HT1080 (cell line): ENCODE data around the gene KRT8. TPM values are rescaled to one million over a fixed set of nuclear protein-coding genes. Genes with fewer than 3 reads are reported as not detected.

ENCODE experiments used
- DNase-seq: peaks from one replicate; pipeline ENCODE4 v3.0.0-alpha.2; 2015; ENCODE audit warnings: low read depth
- total RNA-seq: library from RNA; depleted of rRNA; stranded (reverse); fragments of >200 nt; shearing (Covaris generic); gene quantifications from 2 replicates; pipeline ENCODE4 v1.2.3, GENCODE V29; 2014

The KRT8 gene
- total RNA-seq, 1 experiment from 2014 or later, result 204 TPM

DNA sequence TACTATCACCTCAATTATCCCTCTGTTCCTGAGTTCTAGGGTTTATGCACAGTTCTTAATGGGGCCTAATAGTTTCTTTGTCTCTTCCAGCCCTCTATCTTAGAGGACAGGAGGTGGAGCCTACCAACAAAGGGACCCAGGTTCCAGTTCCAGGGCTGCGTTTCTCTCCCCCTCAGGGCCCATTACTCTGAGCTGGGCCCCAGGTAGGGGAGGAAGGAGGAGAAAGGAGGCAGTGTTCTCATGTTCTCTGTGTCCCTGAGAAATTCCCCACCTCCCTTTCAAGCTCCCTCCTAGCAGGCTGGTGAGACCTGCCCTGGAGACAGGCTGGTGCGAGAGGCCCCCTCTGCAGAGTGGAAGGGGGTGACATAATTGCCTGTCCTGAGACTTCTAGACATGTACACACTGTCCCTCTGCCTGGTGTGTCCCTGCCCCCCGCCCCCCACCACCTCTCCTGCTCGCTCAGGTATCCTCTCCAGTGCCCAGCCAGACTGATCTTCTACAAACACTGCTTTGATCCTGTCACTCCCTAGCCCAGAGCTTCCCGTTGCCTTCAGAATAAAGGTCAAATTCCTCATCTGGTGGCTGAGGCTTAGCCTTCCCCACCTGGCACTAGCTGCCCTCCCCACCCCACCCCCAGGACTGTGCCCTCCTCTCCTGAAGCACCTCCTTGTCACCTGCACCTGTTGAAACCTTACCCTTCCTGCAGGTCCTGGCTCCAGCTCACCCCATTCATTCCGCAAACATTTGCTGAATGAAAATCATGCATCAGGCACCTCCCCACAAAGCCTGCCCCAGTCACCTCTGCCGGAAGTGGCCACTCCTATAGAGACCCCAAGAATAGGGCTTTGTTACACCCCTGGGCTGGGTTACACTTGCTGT, 21.1 kb upstream of the KRT8 start:
- DNase-seq, result peak; percentile 51

DNA sequence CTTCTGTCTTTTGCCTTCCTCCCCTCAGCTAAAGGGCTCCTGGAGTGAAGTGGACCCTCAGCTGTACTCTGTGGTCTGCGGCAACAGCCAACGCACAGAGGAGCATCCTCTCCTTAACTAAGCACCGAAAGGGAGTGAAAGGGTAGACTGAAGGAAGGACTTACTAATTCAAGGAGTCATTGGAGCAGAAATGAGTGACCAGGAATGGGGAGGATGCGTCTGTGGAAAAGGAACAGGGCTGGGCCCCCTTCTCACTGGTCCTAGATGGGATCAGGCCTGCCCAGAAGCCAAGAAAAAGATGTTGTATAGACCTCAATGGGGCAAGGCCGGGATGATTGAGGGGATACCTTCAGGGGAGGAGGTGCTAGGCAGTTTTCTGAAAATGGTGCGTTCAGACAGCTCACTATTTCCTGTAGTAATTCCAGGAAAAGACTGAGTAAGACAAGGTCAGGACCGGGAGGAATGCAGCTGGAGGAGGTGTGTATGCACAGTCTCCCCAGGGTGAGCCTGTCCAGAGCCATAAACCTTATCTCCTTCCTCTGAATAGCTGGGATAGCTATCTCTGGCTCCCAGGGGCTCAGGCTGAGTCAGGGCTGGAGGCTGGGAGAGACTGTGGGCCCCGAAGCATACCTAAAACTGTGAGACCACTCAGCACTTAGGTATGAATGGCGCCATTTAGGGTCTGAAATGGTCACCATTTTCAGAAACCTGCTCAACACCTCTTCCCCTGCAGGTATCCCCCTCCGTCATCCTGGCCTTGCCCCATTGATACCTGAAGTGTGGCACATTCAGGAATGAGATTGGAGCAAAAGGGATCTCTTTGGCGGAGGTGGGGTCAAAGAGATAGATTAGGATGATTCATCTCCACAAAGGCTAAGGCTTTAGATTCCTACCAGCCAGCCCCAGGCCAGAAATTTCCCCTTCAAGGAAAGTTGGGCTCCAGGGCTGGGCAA, 20.2 kb upstream of the KRT8 start:
- DNase-seq, result peak; percentile 94

DNA sequence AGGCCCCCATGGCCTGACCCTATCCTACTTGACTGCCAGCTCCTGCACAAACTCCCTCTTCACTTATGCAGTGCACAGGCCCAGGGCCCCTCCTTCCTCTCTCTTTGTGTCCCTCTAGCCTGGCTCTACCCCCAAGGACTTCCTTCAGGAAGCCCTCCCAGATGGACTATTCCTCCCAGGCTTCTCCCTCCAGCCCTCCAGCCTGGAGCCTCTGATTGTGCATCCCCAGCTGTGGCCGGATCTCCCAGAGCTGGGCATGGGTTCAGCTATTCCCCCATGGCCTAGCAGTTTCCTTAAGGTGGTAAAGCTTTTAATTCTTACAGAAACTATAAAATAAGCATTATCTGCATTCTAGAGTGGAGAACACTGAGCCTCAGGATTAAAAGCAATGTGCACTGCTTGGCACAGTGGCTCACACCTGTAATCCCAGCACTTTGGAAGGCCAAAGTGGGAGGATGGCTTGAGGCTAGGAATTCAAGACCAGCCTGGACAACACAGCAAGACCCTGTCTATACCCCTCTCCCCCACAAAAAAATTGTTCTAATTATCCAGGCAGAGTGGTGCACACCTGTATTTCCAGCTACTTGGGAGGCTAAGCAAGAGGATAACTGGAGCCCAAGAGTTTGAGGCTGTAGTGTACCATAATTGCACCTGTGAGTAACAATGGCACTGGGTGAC, 16.8 kb upstream of the KRT8 start:
- no peak for DNase-seq

DNA sequence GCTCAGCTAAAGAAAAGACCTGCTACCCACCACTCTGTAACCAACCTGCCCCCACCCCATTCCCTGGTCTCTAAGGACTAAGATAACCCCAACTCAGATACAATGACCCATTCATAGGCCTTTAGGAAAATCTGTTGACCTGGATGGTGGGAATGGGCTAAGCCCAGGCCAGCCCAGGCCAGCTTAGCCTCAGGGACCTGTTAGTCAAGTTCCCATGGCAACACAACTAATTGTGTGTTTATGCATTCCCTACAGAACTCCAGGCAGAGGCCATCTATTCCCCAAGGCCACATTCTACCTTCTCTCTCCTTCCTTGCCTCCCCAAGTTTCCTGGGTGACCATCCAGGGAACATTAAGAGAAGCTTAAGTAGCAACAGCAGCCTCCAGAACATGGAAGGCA, 16.1 kb upstream of the KRT8 start:
- peak; percentile 20 for DNase-seq

DNA sequence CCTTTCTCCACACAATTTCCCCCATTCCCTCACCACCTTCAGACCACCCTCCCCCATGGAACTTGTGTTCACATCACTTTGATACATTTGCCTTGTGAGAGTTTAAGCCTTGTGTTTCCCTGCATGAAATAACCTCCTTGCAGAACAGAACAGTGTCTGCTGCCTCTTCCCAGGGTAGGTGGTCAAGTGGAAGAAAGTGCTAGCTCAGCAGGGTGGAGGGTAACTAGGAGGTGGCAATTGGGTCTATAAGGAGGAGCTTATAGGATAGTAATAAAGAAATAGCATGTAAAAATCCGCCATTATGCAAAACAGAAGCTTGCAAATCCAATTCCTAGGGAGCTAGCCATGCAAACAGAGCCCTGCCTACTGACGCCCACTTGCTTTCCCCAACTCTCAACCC, 13.9 kb upstream of the KRT8 start:
- DNase-seq, result no peak

DNA sequence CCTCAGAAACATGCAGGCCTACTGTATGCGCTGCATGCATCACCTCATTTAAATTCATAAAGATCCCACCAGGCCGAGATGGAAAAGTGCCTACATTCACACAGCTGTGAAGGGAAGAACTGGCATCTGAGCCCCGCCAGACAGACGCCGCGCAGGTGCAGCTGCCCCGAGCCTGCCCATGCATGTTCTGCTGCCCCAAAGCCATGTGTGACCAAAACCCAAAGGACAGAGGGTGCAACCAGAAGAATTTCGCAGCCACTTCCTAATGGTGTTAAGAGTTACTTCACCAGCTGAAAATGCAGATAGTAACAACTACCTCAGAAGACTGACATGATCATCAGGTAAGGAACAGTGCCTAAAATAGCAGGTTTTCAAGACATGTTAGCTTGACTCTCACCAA, 13.5 kb upstream of the KRT8 start:
- no peak for DNase-seq

DNA sequence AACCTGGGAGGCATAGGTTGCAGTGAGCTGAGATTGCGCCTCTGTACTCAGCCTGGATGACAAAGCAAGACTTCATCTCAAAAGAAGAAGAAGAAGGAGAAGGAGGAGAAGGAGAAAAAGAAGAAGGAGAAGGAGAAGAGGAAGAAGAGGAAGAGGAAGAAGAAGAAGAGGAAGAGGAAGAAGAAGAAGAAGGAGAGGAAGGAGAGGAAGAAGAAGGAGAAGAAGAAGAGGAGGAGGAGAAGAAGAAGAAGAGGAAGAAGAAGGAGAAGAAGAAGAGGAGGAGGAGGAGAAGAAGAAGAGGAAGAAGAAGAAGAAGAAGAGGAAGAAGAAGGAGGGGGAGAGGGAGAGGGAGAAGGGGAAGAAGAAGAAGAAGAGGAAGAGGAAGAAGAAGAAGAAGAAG, 12.9 kb upstream of the KRT8 start:
- no peak for DNase-seq

DNA sequence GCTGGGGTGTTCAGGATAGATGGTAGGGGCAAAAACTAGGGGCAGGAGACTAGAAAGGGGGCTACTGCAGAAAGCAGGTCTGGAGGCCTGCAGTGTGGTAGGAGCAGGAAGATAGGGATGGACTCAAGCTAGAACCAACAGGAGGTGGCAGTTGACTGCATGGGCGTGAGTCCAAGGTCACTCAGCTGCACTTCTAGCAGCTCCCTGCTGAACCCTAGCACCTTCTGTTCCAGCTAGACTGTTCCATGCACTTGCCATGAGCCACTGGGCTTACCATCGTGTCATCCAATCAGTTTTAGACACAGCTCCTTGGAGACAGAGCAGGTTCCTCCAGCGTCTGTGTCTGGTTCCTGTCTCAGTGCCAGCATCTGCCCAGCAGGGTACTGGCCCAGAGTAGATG, 11.3 kb upstream of the KRT8 start:
- no peak for DNase-seq

DNA sequence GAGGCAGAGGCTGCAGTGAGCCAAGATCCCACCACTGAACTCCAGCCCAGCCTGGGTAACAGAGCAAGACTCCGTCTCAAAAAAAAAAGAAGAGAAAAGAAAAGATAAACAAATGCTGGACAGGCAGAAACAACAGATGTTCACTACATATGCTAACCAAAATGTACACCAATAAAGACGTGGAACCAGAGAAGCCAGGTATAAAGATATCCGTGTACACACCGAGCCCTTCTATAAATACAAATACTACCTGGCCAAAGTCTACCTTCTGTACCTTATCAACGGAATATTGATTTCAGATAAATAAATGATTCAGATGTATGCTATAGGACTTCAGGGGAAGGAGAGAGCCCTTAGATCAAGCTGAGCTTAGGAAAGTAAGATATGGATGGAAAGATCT, 10.8 kb upstream of the KRT8 start:
- no peak for DNase-seq

DNA sequence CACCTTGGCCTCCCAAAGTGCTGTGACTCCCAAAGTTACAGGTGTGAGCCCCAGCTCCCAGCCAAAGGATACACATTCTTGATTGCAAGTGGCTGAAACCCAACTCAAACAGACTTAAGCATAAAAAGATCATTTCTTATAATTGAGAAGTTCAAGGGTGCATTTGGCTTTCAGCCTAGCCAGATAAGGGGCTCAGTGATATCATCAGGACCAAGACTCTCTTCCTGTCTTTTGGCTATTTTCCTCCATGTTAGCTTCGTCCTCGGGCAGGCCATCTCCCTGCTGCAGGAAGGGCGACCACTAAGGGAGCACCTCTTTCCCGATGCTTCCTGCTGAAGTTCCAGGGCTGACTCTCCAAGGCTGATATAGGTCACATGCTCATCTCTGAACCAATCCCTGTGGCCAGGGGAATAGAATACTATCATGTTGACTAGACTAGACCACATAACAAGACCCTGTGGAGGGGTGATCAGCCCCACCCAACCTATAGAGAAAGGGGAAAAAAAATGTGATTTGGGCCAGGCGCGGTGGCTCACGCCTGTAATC, 9.8 kb upstream of the KRT8 start:
- no peak for DNase-seq

DNA sequence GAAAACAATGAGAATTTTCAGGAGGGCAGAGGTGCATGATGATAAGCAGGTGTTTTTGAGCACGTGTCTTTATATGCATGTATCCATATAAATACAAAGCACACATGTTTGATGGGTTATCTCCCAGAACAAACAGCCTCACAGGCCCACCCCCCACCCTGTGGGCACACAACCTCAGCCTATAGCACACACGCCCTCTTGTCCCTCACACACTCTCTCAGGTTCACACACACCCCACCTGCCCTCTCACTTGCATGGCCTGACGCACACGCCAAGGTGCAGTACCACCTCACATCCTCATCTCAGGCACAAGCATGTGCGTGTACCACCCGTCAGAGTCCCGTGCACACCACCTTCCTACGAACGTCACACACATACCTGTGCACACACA, 8.6 kb upstream of the KRT8 start:
- no peak for DNase-seq

DNA sequence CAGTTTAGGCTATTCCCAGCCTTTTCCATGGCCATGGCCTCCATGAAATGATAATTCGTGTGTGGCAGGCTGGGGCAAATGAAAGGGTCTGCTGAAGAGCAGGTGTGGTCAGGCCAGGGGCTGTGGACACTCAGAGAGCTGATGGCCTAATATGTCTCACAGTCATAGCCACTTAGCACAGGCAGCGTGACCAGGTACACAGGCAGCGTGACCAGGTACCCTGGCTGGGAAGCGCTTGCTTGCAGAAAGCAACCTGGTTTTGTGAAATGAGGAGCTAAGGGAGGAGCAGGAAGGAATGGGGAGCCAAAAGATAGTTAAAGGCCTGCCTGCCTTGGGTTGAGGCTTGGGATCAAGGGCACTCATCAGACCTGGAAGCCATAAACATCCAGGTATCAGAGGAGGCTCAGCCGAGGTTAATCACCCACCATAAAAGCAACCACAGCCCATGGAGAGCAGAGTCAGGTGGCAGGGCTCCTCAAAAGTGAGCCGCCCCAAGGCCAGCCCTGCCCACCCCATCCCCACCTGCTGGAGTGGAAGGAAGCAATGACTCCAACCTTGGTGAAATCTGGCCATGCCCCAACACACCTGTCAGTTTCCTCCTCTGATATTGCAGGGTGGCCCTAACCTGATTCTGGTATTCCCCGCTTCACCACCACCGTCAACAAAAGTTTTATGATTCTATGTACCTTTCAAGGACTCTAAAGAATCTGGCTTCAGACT, 8.0 kb upstream of the KRT8 start:
- DNase-seq, result no peak

DNA sequence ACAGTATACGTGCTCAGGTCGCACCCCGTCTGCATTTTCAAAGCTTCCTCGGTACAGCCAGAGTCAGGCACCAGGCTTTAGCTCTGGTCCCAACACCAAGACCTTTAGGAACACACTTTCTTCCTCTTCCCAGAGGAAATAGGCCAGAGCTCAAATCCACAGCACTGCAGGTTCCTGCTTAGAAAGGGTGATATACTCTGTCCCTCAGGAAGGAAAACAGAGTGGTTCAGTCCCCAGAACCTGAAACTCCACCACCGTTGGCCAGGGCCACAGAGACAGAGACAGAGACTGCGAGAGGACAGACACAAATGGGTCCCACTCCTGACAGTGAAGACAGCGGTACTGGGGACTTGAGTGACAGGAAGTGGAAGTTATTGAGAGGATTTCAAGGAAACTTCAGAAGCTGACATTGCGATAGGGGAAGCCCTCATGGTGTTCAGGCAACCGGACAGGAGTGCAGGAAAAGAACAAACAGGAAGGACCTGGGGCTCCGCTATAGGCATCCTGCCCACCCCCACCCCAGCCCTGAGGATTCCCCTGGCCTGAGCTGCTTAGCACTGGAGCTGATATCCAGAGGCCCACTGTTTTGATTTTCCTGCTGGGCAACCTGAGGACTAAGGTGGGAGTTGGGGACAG, 5.5 kb upstream of the KRT8 start:
- DNase-seq, result no peak

DNA sequence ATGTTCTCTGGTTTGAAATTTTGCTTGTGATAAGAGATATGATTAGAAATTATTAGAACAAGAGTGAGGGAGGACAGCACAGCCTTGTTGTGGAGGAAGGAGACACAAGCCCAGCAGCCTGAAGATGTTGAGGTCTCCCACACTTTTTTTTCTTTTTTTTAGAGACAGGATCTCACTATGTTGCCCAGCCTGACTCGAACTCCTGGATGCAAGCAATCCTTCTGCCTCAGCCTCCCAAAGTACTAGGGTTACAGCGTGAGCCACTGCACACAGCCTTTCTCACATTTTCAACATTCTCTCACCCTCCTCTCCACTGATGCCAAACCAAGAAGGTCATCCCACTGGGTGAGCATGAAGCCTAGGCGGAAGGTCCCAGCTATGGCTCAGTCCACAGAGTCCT, 4.9 kb upstream of the KRT8 start:
- no peak for DNase-seq

DNA sequence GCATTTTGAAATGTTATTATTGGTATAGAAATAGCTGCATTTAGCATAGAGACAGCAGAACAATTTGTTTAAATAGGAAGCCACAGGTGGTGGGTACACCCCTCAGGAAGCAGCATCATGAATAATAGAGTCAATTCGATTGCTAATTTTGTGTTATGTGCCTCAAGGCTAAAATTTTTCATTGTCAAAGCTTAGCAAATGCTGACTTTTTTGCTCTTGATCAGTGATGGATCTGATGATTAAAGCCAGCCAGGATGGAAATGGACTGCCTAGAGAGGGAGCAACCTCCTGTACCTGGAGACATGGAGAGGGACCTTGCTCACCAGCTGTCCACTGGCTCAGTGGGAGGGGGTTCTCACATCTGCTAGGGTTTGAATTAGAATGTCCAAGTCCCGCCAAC, 4.5 kb upstream of the KRT8 start:
- no peak for DNase-seq

DNA sequence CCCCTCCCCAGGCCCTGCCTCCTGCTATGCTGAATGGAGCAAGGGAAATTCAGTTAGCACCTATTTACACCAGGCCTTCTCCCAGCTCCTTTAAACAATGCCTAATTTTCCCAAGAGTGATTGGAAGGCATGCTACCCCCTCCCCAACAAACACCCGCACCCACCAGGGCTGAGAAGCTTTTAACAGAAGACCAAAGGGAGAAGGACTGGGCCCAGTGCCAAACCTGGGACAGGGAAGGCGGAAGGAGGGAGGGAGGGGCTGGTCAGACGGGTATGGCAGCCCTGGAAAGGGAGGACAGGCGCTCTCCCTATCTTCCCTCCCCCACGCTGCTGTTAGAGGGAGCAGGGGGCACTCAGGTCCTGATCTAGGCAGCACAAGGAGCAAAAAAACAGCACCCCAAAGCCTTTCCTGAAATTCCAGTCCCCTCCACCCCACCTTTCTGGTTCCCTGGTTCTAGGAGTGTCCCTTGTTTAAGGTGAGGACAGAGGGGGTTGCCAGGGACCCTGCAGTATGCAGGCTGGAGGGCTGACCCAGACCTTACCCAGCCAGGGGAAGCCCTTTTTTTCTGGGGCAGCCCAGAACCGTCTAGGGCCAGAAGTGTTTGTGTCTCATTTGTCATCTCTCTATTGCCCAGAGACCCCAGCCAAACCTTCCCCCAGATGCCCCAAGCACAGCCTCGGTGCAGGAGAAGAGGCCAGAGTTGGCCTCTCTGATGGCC, 2.4 kb upstream of the KRT8 start:
- DNase-seq, result peak; percentile 34

DNA sequence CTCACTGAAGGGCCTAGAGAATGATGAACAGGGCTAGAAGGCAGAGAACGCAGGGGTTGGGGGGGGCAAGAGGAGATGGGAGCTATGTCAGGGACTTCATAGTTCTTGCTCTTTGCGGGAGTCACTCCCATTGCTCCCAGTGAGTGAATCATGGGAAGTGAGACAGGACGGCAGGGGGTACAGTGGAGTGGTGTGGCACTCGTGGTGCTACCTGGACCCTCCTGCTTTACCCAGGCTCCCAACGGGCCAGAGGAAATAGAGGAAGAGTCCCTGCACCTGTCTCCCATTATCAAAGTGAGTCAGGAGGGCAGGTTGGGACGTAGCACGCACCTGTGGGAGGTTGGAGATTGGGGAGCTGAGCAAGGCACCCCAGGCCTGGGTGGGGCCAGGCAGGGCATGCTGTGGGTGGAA, 1.3 kb upstream of the KRT8 start:
- no peak for DNase-seq

DNA sequence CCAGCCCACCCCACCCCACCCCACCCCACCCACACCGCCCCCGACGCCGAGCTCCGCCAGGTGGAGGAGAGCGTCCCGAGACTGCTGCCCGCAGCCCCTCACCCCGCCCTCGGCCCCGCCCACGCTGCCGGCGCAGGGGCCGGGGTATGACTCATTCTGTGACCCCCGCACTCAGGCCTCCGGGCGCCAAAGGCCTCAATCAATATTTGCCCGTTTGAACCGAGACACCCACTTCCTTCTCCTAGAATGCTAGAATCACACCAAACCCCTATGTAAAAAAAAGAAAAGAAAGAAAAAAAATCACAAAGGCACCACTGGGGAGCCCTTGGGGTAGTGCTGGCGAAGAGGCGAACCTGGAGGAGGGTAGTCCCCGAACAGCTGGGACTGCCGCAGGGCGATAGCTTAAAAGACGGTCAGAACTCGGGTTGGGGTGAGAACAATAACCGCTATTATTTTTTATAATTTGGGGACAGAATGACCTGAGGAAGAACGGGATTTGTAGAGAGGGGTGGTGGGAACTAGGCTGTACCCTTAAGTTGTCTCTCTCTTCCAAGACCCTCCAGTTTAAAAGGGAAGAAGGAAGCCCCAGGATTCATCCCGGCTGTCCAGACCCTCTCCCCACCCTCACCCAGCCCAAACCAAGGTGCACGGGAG, 894 bp downstream of the KRT8 start:
- DNase-seq, result peak; percentile 76

DNA sequence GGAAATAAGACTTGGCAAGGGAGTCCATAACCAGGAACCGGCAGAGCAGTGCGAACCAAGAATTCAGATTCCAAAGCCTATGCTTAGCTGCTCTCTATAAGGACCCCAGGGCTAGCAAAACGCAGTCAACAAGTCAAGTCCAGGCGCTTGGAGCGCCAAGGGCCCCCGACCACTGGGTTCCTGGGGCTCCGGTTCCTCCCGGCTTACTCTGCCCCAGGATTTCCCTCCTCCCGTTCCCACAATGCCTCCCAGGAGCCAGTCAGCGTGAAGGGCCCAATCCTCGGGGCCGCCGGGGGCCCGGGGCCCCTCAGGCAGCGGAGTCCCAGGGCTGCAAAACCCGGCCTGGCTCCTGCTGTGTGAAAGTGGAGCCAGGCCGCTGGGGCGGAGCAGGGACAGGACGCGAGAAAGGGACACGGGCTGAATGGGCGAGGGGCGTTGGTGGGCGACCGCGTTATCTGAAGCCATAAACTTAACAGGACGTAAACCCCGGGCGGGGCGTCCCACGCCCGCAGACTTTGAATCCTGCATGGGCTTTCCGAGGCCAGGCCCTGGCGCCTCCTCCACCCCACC, 1.5 kb downstream of the KRT8 start:
- peak; percentile 86 for DNase-seq
